HepG2 (cell line): Measurements from ENCODE around the gene HBD. TPM values are rescaled to one million over a fixed set of nuclear protein-coding genes. Genes with fewer than 3 reads are reported as not detected.

Source experiments
- ATAC-seq: fragments of 200-7000 bp; cut with Tn5 transposase; 3 replicates; pipeline ENCODE4 v1.9.1; 2020; ENCODE audit warnings: mild to moderate bottlenecking, moderate library complexity
- BruUV-seq: library from RNA; stranded (reverse); fragments of 400-500 nt; replicated peaks from 2 replicates; lab custom pipeline; 2021; lab: Mats Ljungman, UMichigan
- CTCF ChIA-PET: fragments of 300-600 bp; formaldehyde crosslinking; extraction: SDS; loops from one replicate; lab custom pipeline; 2021; ENCODE audit warnings: low total read pairs, inconsistent platforms, low intra/inter-chr PET ratio; lab: Yijun Ruan, JAX
- POLR2A ChIA-PET: fragments of 350-600 bp; sonication (Branson Sonifier 250); formaldehyde crosslinking; loops from one replicate; lab custom pipeline; 2020; ENCODE audit warnings: antibody characterized with exemption, inconsistent platforms; lab: Yijun Ruan, JAX
- DNase-seq: peaks from one replicate; pipeline ENCODE4 v3.0.0-alpha.2; 2015; ENCODE audit warnings: low spot score
- FAIRE-seq: peaks from 3 replicates; lab custom pipeline; 2011; peaks lifted over from hg19 to GRCh38; lab: Jason Lieb, UNC
- H2AFZ ChIP-seq: one replicate; pipeline ENCODE4 v1.6.1; 2011; ENCODE audit warnings: low read length, inconsistent platforms
- H3K27ac ChIP-seq: fragments of 300-600 bp; 3 replicates; pipeline ENCODE4 v1.8.0; 2011; ENCODE audit warnings: mixed run types, mild to moderate bottlenecking, mixed read lengths, low read length, inconsistent platforms; ENCODE audit not compliant: insufficient read depth; ENCODE audit errors: extremely low read length
- H3K27me3 ChIP-seq, 2 experiments: fragments of 200-600 bp in 1 of 2; 2 replicates in 1 of 2; 3 replicates in 1 of 2; pipeline versions ENCODE4 v1.6.0 to v1.8.0; 2011; ENCODE audit warnings: low read length in 2 of 2, mild to moderate bottlenecking in 2 of 2, moderate library complexity in 2 of 2, inconsistent platforms in 1 of 2; ENCODE audit not compliant: insufficient read depth in 2 of 2, control insufficient read depth in 1 of 2
- H3K36me3 ChIP-seq, 2 experiments: fragments of 200-600 bp in 1 of 2; replicated peaks in 1 of 2; 2 replicates in 1 of 2; 3 replicates in 1 of 2; pipeline versions ENCODE4 v1.5.1 to v1.8.0; 2011; ENCODE audit warnings: low read length in 2 of 2, inconsistent platforms in 1 of 2; ENCODE audit not compliant: insufficient read depth in 2 of 2, control insufficient read depth in 1 of 2
- H3K4me1 ChIP-seq: 2 replicates; pipeline ENCODE4 v1.5.1; 2012; ENCODE audit warnings: low read length, inconsistent platforms; ENCODE audit not compliant: insufficient read depth
- H3K4me2 ChIP-seq: 2 replicates; pipeline ENCODE4 v1.6.0; 2011; ENCODE audit warnings: low read depth, low read length, inconsistent platforms
- H3K4me3 ChIP-seq, 3 experiments: fragments of 200-600 bp in 1 of 3; sonication (generic), shearing (Covaris generic) in 1 of 3; replicated peaks in 1 of 3; 2 replicates each; pipeline ENCODE4 v1.5.1; 2011 to 2016; ENCODE audit warnings: low read length in 3 of 3, inconsistent platforms in 2 of 3, low read depth in 2 of 3, mild to moderate bottlenecking in 2 of 3, control low read depth in 1 of 3, mixed read lengths in 1 of 3; ENCODE audit not compliant: insufficient read depth in 1 of 3
- H3K79me2 ChIP-seq: one replicate; pipeline ENCODE4 v1.6.1; 2011; ENCODE audit warnings: low read length, inconsistent platforms; ENCODE audit not compliant: insufficient read depth
- H3K9ac ChIP-seq: 2 replicates; pipeline ENCODE4 v1.6.0; 2011; ENCODE audit warnings: mild to moderate bottlenecking, low read depth, low read length, inconsistent platforms; ENCODE audit not compliant: insufficient read depth
- H3K9me3 ChIP-seq: 2 replicates; pipeline ENCODE4 v1.5.1; 2012; ENCODE audit warnings: mild to moderate bottlenecking, low read length
- H4K20me1 ChIP-seq: 2 replicates; pipeline ENCODE4 v1.6.0; 2011; ENCODE audit warnings: inconsistent platforms, mild to moderate bottlenecking, low read length, moderate library complexity; ENCODE audit not compliant: insufficient read depth
- ARID3A ChIP-seq: IDR thresholded peaks from 2 replicates; pipeline ENCODE4 v1.6.1; 2012; ENCODE audit warnings: low read depth, low read length, improper control_type of control experiment
- CBX1 ChIP-seq: IDR thresholded peaks from one replicate; pipeline ENCODE4 v1.6.1; 2016; ENCODE audit warnings: antibody characterized with exemption, low read depth
- E2F5 ChIP-seq: sonication (generic); formaldehyde crosslinking; conservative IDR thresholded peaks from 2 replicates; pipeline ENCODE4 v1.4.0; 2020; ENCODE audit warnings: missing genetic modification reagents
- HCFC1 ChIP-seq: fragments of 150-350 bp; IDR thresholded peaks from 2 replicates; pipeline ENCODE4 v1.6.1; 2014; ENCODE audit warnings: low read depth, low read length
- HOXA5 ChIP-seq: sonication (generic); formaldehyde crosslinking; IDR thresholded peaks from 2 replicates; pipeline ENCODE4 v1.4.0; 2020; ENCODE audit warnings: missing genetic modification reagents
- KAT2B ChIP-seq: fragments of 150-350 bp; IDR thresholded peaks from 2 replicates; pipeline ENCODE4 v1.6.1; 2014; ENCODE audit warnings: low read depth, low read length, borderline replicate concordance
- KDM2A ChIP-seq: sonication (generic); formaldehyde crosslinking; IDR thresholded peaks from 2 replicates; pipeline ENCODE4 v1.4.0; 2020; ENCODE audit warnings: low read depth, missing genetic modification reagents, borderline replicate concordance
- KDM3A ChIP-seq: IDR thresholded peaks from 2 replicates; pipeline ENCODE4 v1.6.1; 2018; ENCODE audit warnings: low read depth, missing compliant biosample characterization
- KMT2B ChIP-seq: IDR thresholded peaks from 2 replicates; pipeline ENCODE4 v1.6.1; 2016; ENCODE audit warnings: missing genetic modification reagents, missing compliant biosample characterization
- NFKB2 ChIP-seq: sonication (generic); formaldehyde crosslinking; IDR thresholded peaks from 2 replicates; pipeline ENCODE4 v1.4.0; 2020; ENCODE audit warnings: missing genetic modification reagents, borderline replicate concordance
- NR3C1 ChIP-seq: sonication (generic); formaldehyde crosslinking; IDR thresholded peaks from 2 replicates; pipeline ENCODE4 v1.4.0; 2020; ENCODE audit warnings: missing genetic modification reagents
- PRDM15 ChIP-seq: sonication (generic); formaldehyde crosslinking; IDR thresholded peaks from 2 replicates; pipeline ENCODE4 v1.4.0; 2020; ENCODE audit warnings: missing genetic modification reagents
- TEF ChIP-seq: sonication (generic); formaldehyde crosslinking; IDR thresholded peaks from 2 replicates; pipeline ENCODE4 v1.5.0; 2020; ENCODE audit warnings: missing genetic modification reagents
- ZFP36L2 ChIP-seq: sonication (generic); formaldehyde crosslinking; IDR thresholded peaks from 2 replicates; pipeline ENCODE4 v1.4.0; 2020; ENCODE audit warnings: missing genetic modification reagents
- ZNF510 ChIP-seq: sonication (generic); formaldehyde crosslinking; IDR thresholded peaks from 2 replicates; pipeline ENCODE4 v1.4.0; 2020; ENCODE audit warnings: low read depth, mild to moderate bottlenecking, missing genetic modification reagents
- ZNF572 ChIP-seq: sonication (generic); formaldehyde crosslinking; IDR thresholded peaks from 2 replicates; pipeline ENCODE4 v1.5.1; 2020; ENCODE audit warnings: mild to moderate bottlenecking, missing genetic modification reagents
- ZNF713 ChIP-seq: sonication (generic); formaldehyde crosslinking; IDR thresholded peaks from 2 replicates; pipeline ENCODE4 v1.4.0; 2020; ENCODE audit warnings: mild to moderate bottlenecking, missing genetic modification reagents
- ZNF720 ChIP-seq: sonication (generic); formaldehyde crosslinking; IDR thresholded peaks from 2 replicates; pipeline ENCODE4 v1.4.0; 2020; ENCODE audit warnings: missing genetic modification reagents
- ZNF788 ChIP-seq: sonication (generic); formaldehyde crosslinking; IDR thresholded peaks from 2 replicates; pipeline ENCODE4 v1.5.0; 2020; ENCODE audit warnings: mild to moderate bottlenecking, missing genetic modification reagents, borderline replicate concordance
- ZNF850 ChIP-seq: sonication (generic); formaldehyde crosslinking; conservative IDR thresholded peaks from 2 replicates; pipeline ENCODE4 v1.9.0; 2021; ENCODE audit warnings: mild to moderate bottlenecking, missing genetic modification reagents
- WGBS: methylation state at CpG from one replicate; pipeline ENCODE4 v1.1.6; 2017; ENCODE audit warnings: low lambda C conversion rate; 5-methylcytosine and 5-hydroxymethylcytosine counted together
- in situ Hi-C: cut with HindIII; loops from 2 replicates; pipeline ENCODE4 v1.10.0; 2017; ENCODE audit warnings: low pct_unique_long_range_greater_than_20kb; ENCODE audit not compliant: extremely low pct_ligation_motif_present
- intact Hi-C: fragments of 100-400 bp; cut with micrococcal nuclease; formaldehyde crosslinking; loops from one replicate; pipeline ENCODE4 v1.10.0; 2022; ENCODE audit not compliant: unreplicated experiment
- polyA plus RNA-seq, 8 experiments: library from polyadenylated mRNA; depleted of rRNA in 3 of 8; stranded (reverse) in 7 of 8; unstranded in 1 of 8; fragments of >200 nt; fragmentation: Illumina TruSeq in 4 of 8; extraction: Trizol in 4 of 8; gene quantifications; 2 replicates each; pipeline versions ENCODE4 v1.2.1 to v1.2.3, GENCODE V29; 2011 to 2016; ENCODE audit warnings: low read depth in 4 of 8, missing spikeins in 1 of 8, mixed read lengths in 1 of 8; ENCODE audit not compliant: insufficient read depth in 1 of 8
- total RNA-seq, 5 experiments: library from RNA; depleted of rRNA; stranded (reverse); fragments of >200 nt; fragmentation: Illumina TruSeq; extraction: Trizol; gene quantifications; 2 replicates each; pipeline ENCODE4 v1.2.3, GENCODE V29; 2016; ENCODE audit warnings: low read depth in 1 of 5

HBD gene
- total and polyA plus RNA-seq, 2 of the 13 experiments (the other 11 are each of a cell fraction or from before 2014, with no cell fraction given), result not detected

- TF ChIP-seq ZNF850 (CRISPR knock-in tag), result no peak
- no peak for TF ChIP-seq HOXA5 (CRISPR knock-in tag)
- TF ChIP-seq ZNF510 (CRISPR knock-in tag), result no peak
- TF ChIP-seq ZFP36L2 (CRISPR knock-in tag), result no peak
- TF ChIP-seq NFKB2 (CRISPR knock-in tag), result no peak
- TF ChIP-seq TEF (CRISPR knock-in tag), result no peak
- TF ChIP-seq KDM3A (CRISPR knock-in tag), result no peak
- no peak for TF ChIP-seq E2F5 (CRISPR knock-in tag)
Observed at GRCh38 chr11:5234381-5234834, at the start of gene HBD (continued).

- ATAC-seq (no peak), DNase-seq (no peak), FAIRE-seq (no peak)
- WGBS, result 0% methylated on average over 1 of the region's 1 CpG
- TF ChIP-seq ARID3A, result no peak
- no peak for TF ChIP-seq KMT2B
- no peak for TF ChIP-seq PRDM15 (CRISPR knock-in tag)
- no peak for TF ChIP-seq NR3C1
- TF ChIP-seq HCFC1, result no peak
- no peak for TF ChIP-seq ZNF572 (CRISPR knock-in tag)
- no peak for TF ChIP-seq ZNF713 (CRISPR knock-in tag)
- no peak for TF ChIP-seq ZNF788 (CRISPR knock-in tag)
- TF ChIP-seq ZNF720 (CRISPR knock-in tag), result no peak
- no peak for TF ChIP-seq KAT2B
- no peak for TF ChIP-seq KDM2A
- TF ChIP-seq CBX1, result no peak
- intact Hi-C loops, result no loop called here
- Histone ChIP-seq H3K4me1 (no peaks in the 10 kb centered on the region), H3K9me3 (no peaks in the 10 kb centered on the region), H3K9ac (no peak overlapping the region), H3K4me3 (no peak overlapping the region), H3K27ac (no peak overlapping the region), H3K36me3 (no peaks in the 10 kb centered on the region), H2AFZ (no peak overlapping the region), H3K4me2 (no peak overlapping the region), H3K27me3 (no peaks in the 10 kb centered on the region), H3K79me2 (no peaks in the 10 kb centered on the region), H4K20me1 (no peaks in the 10 kb centered on the region)
- BruUV-seq, result no TSS peak
- ChIA-PET POLR2A (no interaction called here), CTCF (no interaction called here)
- in situ Hi-C loops, result no loop called here
Observed at GRCh38 chr11:5283882-5284281, 49.6 kb upstream of the HBD start.
